Ecto neural progenitor cell (in vitro differentiated cells): ENCODE results near the gene BNIP3.
"Not testable (repeated sequence)": the region's sequence is repeated elsewhere in the genome, so short reads cannot be mapped to it uniquely, and the experiment has no call there.

Source experiments
- DNase-seq: peaks from one replicate; pipeline ENCODE4 v3.0.0-alpha.2; 2018; ENCODE audit warnings: low spot score

Gene BNIP3

GRCh38 chr10:131977323-131978096, 4.2 kb downstream of the BNIP3 start:
- no peak for DNase-seq

DNA sequence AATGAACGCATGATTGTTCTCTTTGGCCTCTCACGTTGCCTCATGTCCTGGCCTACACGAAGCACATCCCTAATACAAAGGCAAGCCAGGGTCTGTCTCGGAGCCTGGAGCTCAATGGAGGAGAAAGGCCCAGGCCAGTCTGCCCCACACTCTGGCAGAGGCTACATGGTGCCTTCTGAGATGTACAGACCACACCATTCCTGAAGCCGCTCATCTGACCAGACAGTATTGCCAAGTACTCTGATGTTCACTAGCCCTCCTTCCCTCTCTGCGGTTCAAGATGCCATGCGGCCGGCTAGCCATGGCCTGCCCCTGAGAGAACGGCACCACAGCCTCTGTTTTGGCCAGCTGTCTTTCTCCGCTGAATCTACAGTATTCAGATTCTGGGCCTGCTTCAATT, 5.9 kb downstream of the BNIP3 start:
- DNase-seq = no peak

GRCh38 chr10:131975003-131975402, 6.7 kb downstream of the BNIP3 start:
- DNase-seq = no peak

DNA sequence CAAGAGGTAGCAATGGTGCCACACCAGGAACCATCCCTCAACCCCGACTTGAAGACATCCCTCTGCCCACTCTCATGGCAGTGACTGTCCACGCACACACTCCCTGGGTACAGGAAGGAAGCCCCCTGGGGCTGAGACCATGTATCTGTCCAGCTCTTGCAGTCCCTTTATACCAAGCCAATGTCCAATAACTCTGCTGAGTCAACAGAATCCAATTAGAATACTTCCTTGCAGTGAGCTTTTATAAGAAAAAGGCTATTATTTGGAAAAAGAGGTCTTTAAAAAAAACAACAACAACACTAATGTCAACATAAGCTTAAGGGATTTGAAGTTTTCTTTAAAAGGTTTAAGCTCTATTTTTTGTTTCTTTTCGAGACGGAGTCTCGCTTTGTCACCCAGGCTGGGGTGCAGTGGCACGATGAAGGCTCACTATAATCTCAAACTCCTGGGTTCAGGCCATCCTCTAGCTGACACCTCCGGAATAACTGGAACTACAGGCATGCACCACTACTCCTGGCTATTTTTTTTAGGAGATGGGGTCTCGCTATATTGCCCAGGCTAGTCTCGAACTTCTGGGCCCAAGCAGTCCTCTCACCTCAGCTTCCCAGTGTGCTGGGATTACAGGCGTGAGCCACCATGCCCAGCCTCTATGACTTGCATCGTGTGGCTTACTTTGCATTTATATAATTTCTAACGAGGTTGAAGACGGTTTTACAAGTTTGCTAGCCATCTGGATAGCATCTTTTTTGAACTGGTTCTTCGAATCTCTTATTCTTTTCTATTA, 7.5 kb downstream of the BNIP3 start:
- DNase-seq = no peak

DNA sequence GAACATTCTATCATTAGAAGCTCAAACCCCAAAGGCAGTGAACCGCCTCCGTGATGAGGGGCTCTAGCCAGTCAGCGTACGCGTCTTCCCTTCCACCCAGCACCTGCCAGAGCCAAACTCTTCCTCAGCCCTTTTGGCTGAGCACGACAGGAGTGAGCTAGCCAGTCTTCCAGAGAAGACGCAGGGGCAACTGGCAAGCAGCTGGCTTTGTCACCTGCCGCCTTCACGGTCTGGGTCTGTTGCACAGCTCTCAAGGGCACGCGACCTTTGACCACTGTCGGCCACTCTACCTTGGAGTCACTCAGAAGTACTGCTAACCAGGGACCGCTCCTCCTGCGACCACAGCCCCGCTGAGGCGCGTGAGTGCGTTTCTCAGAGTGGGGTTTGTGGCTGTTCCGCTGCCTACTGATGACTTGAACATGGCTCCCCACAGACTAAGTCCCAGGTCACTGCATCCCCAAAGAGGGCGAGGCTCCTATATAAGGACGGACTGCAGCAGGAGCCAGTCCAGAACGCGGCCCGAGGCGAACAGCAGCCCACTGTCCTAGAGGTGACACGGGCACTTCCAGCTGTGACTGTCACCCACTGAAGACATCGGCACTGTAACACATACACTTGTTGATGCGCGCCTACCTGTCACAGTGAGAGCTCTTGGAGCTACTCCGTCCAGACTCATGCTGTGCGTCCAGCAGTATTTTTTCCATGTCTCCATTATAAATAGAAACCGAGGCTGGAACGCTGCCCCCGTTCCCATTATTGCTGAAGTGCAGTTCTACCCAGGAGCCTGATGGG, 8.4 kb downstream of the BNIP3 start:
- no peak for DNase-seq

GRCh38 chr10:131972474-131973071, 9.2 kb downstream of the BNIP3 start:
- no peak for DNase-seq

DNA sequence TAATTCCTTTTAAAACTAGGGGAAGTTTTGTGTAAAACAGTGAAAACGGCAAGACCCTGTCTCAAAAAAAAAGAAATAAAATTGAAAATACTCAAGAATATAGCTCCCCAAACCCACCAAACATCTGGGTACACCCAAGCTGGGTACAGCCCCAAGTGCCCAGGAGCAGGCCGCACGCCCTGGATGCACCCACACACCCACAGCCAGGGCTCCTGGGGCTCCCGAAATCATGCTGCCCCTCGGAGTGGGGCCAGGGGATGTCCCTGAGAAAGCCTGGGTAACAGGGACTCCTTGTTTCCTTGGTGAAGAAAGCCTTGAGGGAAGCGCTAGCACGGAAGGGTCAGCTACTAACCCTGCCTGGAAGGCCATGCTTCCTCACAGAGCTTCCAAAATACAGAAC, 10.1 kb downstream of the BNIP3 start:
- no peak for DNase-seq

- no peak for DNase-seq
Measured at GRCh38 chr10:131970946-131971345, 10.8 kb downstream of the BNIP3 start.

GRCh38 chr10:131968949-131969348, 12.8 kb downstream of the BNIP3 start:
- DNase-seq = no peak

DNA sequence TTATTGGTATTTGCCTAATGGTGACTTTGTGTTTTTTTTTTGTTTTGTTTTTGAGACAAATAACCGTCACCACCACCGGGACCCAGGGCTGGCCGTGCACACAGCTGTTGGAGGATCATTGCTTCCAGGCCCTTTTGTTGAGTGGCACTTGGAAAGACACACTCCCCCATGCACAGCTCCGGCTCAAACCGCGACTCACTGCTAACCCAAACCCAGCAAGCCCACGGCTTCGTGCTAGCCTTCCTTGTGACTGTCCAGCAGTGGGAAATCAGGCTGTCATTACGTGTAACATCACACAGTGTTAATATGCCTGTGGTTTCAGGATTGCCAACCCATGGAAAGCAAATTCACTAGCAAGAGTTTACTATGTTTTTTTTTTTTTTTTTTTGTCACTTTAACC, 17.4 kb downstream of the BNIP3 start:
- DNase-seq = no peak

- DNase-seq = no peak
Measured at GRCh38 chr10:131963811-131964210, 17.9 kb downstream of the BNIP3 start.

GRCh38 chr10:131963350-131963749, 18.4 kb downstream of the BNIP3 start:
- no peak for DNase-seq

DNA sequence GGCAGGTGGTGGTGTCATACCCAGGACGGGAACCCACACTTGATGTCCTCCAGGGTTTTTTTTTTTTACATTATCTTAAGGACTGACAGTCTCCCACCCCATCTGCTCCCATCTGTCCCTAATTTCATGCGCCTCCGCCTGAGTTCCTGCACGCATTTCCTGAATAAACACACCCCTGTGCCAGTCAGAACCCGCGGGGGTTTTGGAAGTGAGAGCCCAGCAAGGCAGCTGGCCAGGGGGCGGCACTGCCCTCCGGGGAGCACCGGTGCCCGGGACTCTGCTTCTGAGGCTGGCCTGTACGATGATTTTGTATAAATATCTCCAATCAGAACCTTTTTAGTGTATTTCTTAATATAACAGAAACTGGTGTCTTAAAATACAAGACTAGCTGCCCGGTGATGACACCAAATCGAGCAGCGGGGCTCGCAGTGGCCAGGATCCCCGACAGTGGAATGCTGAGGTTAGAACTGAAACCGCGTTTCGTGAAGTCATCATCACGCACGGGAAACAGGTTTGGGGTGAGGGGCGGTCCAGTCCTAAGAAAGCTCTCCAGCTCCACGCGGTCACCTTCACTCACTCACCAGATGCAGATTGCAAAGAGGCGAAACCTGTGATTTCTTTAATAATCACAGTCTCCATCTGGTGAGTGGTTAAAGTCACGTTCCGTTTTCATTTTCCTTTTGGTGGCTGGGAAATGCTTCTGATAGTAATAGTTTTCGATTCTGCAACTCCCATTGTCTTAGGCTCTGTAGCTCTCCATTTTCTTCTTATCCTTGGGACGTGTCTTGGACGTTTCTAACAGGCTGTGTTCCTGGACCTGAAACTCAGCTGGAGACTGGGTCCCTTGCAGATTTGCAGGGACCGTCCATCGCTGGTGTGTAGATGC, 19.7 kb downstream of the BNIP3 start:
- no peak for DNase-seq

DNA sequence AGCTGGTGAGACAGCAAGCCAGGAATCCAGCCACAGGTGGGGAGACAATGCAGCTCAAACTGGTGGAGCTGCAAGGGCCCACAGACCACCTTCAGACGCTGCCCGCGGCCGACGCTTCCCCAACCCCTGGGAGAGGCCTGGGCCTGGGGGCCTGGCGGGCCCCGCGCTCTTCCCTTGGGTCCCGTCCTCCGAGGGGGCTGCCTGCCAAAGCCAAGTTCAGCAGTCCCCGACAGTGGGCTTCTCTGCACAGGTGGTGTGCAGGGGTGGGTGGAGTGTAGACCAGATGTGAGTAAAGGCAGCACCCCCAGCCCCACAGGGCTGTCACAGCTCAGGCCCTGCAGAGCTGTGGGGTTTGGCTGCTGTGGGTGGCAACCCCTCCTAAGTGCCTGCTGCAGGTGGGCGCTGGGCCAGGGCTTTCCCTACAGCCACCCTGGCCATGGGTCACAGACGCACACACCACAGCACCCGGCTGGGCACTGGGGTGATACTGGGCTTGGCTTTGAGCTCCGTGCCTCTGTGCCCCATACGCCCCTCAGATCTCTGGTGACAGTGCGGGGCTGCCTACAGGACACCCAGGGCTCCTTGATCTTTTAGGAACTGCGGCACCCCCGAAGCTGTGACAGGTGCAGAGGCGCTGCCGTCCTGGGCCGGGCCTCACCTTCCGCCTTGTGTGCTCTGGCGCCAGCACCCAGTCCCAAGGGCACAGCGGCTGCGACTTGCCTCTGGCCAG, 20.5 kb downstream of the BNIP3 start:
- no peak for DNase-seq

GRCh38 chr10:131960631-131961046, 21.1 kb downstream of the BNIP3 start:
- no peak for DNase-seq

DNA sequence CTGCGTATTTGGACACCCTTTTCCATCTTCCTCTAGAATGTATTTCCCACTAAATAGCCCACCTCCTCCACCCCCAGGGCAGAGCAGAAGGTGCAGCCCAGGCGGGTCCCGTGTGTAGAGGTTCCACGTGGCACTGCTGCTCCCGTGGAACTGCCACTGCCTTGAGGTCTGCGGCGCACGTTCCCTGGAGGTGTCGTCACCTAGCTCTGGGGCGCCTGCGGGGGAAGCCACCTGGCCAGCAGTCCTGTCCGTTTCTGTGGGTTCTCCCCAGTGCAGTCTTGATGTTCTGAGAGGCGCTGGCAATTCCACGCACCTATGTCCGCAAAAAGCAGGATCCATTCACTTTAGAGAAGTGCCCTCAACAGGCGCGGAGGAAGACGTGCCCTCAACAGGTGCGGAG, 21.9 kb downstream of the BNIP3 start:
- no peak for DNase-seq

DNA sequence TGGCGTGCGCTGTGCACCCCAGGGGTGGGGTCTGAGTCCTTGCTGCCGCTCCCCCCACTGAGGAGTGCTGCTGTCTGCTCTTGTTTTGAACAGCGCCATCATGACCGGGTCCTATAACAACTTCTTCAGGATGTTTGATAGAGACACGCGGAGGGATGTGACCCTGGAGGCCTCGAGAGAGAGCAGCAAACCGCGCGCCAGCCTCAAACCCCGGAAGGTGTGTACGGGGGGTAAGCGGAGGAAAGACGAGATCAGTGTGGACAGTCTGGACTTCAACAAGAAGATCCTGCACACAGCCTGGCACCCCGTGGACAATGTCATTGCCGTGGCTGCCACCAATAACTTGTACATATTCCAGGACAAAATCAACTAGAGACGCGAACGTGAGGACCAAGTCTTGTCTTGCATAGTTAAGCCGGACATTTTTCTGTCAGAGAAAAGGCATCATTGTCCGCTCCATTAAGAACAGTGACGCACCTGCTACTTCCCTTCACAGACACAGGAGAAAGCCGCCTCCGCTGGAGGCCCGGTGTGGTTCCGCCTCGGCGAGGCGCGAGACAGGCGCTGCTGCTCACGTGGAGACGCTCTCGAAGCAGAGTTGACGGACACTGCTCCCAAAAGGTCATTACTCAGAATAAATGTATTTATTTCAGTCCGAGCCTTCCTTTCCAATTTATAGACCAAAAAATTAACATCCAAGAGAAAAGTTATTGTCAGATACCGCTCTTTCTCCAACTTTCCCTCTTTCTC, 26.0 kb downstream of the BNIP3 start:
- no peak for DNase-seq

- DNase-seq = no peak
Measured at GRCh38 chr10:131954356-131954965, 27.3 kb downstream of the BNIP3 start.

GRCh38 chr10:131949908-131950307, 31.8 kb downstream of the BNIP3 start:
- DNase-seq = not testable (repeated sequence)
